Activated CD4-positive, alpha-beta T cell treated with anti-CD3 and anti-CD28 coated beads for 36 hours (primary cell): ENCODE data around the gene GALNT10. TPM values are rescaled to one million over a fixed set of nuclear protein-coding genes. Genes with fewer than 3 reads are reported as not detected.

Experiments used
- ATAC-seq: fragments of 200-7000 bp; cut with Tn5 transposase; one replicate; pipeline ENCODE4 v1.10.0; 2021; ENCODE audit warnings: mild to moderate bottlenecking, moderate library complexity
- CTCF ChIA-PET: fragments of 350-600 bp; sonication (Branson Sonifier 250); formaldehyde crosslinking; loops from one replicate; lab custom pipeline; 2021; ENCODE audit warnings: antibody characterized with exemption; lab: Charles Lee
- POLR2A ChIA-PET: fragments of 350-600 bp; sonication (Branson Sonifier 250); formaldehyde crosslinking; loops from one replicate; lab custom pipeline; 2021; ENCODE audit warnings: antibody characterized with exemption, inconsistent platforms; lab: Charles Lee
- DNase-seq: peaks from one replicate; pipeline ENCODE4 v3.0.0-alpha.2; 2020
- H3K27ac Mint-ChIP-seq: one replicate; pipeline ENCODE4 v1.8.0; 2021; ENCODE audit warnings: mixed read lengths
- H3K27me3 Mint-ChIP-seq: one replicate; pipeline ENCODE4 v1.8.0; 2021; ENCODE audit warnings: mixed read lengths
- H3K36me3 Mint-ChIP-seq: one replicate; pipeline ENCODE4 v1.8.0; 2021; ENCODE audit warnings: low read depth, mixed read lengths
- H3K4me1 Mint-ChIP-seq: one replicate; pipeline ENCODE4 v1.8.0; 2021; ENCODE audit warnings: mixed read lengths
- H3K4me3 Mint-ChIP-seq: one replicate; pipeline ENCODE4 v1.8.0; 2021; ENCODE audit warnings: mild to moderate bottlenecking, moderate library complexity, mixed read lengths
- H3K9me3 Mint-ChIP-seq: one replicate; pipeline ENCODE4 v1.8.0; 2021; ENCODE audit warnings: low read depth, mixed read lengths
- intact Hi-C, 2 experiments: fragments of 100-400 bp; cut with DNase I in 1 of 2; cut with micrococcal nuclease in 1 of 2; formaldehyde crosslinking; loops; one replicate each; pipeline versions ENCODE4 v1.14.2 to v1.15.1; 2022 to 2024; cut with DNase I, micrococcal nuclease
- total RNA-seq, 2 experiments: library from RNA; stranded (reverse); gene quantifications; one replicate each; pipeline ENCODE4 v1.2.3, GENCODE V29; 2021

GALNT10 gene
- total RNA-seq, 2 experiments from 2014 or later = 29.9 to 49.1 TPM

DNA sequence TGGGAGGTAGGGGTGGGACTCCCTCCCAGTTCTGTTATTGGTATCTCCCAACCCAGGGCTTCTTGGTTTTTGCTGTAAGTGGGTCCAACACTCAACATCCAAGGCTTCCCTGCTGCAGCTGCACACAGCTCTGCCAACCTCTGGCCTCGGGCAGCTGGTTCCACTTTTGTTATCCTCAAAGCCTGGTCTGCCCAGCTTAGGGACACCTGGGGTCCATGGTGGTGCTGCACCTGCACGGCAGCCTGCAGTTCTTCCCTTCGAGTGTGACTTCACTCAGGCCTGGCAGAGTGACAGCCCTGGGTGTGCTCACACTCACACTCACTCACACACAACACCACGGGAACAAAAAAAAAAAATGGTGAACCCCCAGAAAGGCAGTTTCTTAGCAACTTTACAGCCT is 239.9 kb downstream of the GALNT10 start:
- POLR2A ChIA-PET = no interaction called here
- H3K27me3 Mint-ChIP-seq = no peaks in the 10 kb centered on the region
- H3K36me3 Mint-ChIP-seq = peaks cover 21% of the 10 kb centered on the region
- intact Hi-C loops = no loop called here
- DNase-seq (no peak), ATAC-seq (no peak)
- no peak overlapping the region for H3K27ac Mint-ChIP-seq
- no peak overlapping the region for H3K4me3 Mint-ChIP-seq
- peaks cover 2% of the 10 kb centered on the region for H3K9me3 Mint-ChIP-seq
- CTCF ChIA-PET = interaction anchor here (0.6 to 1.6 kb wide), 4 partner anchors 10 to 358 kb away, joined by 3 to 7 read pairs (median 4); no protein-coding TSS in a partner anchor
- H3K4me1 Mint-ChIP-seq = no peaks in the 10 kb centered on the region

- CTCF ChIA-PET = interaction anchor here (0.6 kb wide), 1 partner anchor 32 kb away, joined by 3 read pairs; no protein-coding TSS in a partner anchor
- no peaks in the 10 kb centered on the region for H3K27me3 Mint-ChIP-seq
- ATAC-seq (no peak), DNase-seq (no peak)
- no peak overlapping the region for H3K27ac Mint-ChIP-seq
- no peaks in the 10 kb centered on the region for H3K4me1 Mint-ChIP-seq
- no peak overlapping the region for H3K4me3 Mint-ChIP-seq
- POLR2A ChIA-PET = no interaction called here
- intact Hi-C loops = no loop called here
- H3K9me3 Mint-ChIP-seq = peaks cover 2% of the 10 kb centered on the region
- peaks cover 26% of the 10 kb centered on the region for H3K36me3 Mint-ChIP-seq
Measured at GRCh38 chr5:154430961-154431630, 240.6 kb downstream of the GALNT10 start.

GRCh38 chr5:154435226-154435625 is 244.7 kb downstream of the GALNT10 start:
- H3K4me1 Mint-ChIP-seq = no peaks in the 10 kb centered on the region
- no peak overlapping the region for H3K4me3 Mint-ChIP-seq
- CTCF ChIA-PET = no interaction called here
- POLR2A ChIA-PET = no interaction called here
- intact Hi-C loops = no loop called here
- no peaks in the 10 kb centered on the region for H3K9me3 Mint-ChIP-seq
- DNase-seq (no peak), ATAC-seq (no peak)
- H3K27me3 Mint-ChIP-seq = no peaks in the 10 kb centered on the region
- H3K36me3 Mint-ChIP-seq = peaks cover 42% of the 10 kb centered on the region
- H3K27ac Mint-ChIP-seq = no peak overlapping the region

GRCh38 chr5:154437281-154437965 is 246.9 kb downstream of the GALNT10 start:
- ChIA-PET CTCF (no interaction called here), POLR2A (interaction anchor here (0.7 kb wide), 1 partner anchor 420 kb away, joined by 3 read pairs; no protein-coding TSS in a partner anchor)
- Mint-ChIP-seq H3K4me1 (no peaks in the 10 kb centered on the region), H3K36me3 (peaks cover 53% of the 10 kb centered on the region), H3K27me3 (no peaks in the 10 kb centered on the region), H3K27ac (no peak overlapping the region), H3K9me3 (no peaks in the 10 kb centered on the region), H3K4me3 (no peak overlapping the region)
- DNase-seq (no peak), ATAC-seq (no peak)
- intact Hi-C loops = no loop called here

- Mint-ChIP-seq H3K9me3 (no peaks in the 10 kb centered on the region), H3K4me3 (no peak overlapping the region), H3K36me3 (peaks cover 46% of the 10 kb centered on the region), H3K4me1 (peaks cover 6% of the 10 kb centered on the region), H3K27me3 (no peaks in the 10 kb centered on the region), H3K27ac (no peak overlapping the region)
- ChIA-PET CTCF (interaction anchor here (1.0 kb wide), 1 partner anchor 365 kb away, joined by 3 read pairs; no protein-coding TSS in a partner anchor), POLR2A (no interaction called here)
- intact Hi-C loops = no loop called here
- ATAC-seq (no peak), DNase-seq (no peak)
Measured at GRCh38 chr5:154440540-154440939, 250.0 kb downstream of the GALNT10 start.

- H3K27me3 Mint-ChIP-seq = no peaks in the 10 kb centered on the region
- H3K4me1 Mint-ChIP-seq = peaks cover 15% of the 10 kb centered on the region
- DNase-seq (no peak), ATAC-seq (no peak)
- no peak overlapping the region for H3K4me3 Mint-ChIP-seq
- ChIA-PET POLR2A (no interaction called here), CTCF (no interaction called here)
- H3K27ac Mint-ChIP-seq = no peak overlapping the region
- intact Hi-C loops = no loop called here
- H3K9me3 Mint-ChIP-seq = no peaks in the 10 kb centered on the region
- H3K36me3 Mint-ChIP-seq = peaks cover 33% of the 10 kb centered on the region
Measured at GRCh38 chr5:154442801-154443200, 252.3 kb downstream of the GALNT10 start.

GRCh38 chr5:154444556-154445421 is 254.3 kb downstream of the GALNT10 start:
- peaks cover 26% of the 10 kb centered on the region for H3K36me3 Mint-ChIP-seq
- ATAC-seq = peak; percentile 1
- POLR2A ChIA-PET = no interaction called here
- H3K4me3 Mint-ChIP-seq = peak overlapping the region; percentile 98
- H3K27me3 Mint-ChIP-seq = no peaks in the 10 kb centered on the region
- CTCF ChIA-PET = interaction anchor here (0.6 to 1.7 kb wide), 3 partner anchors 22 to 372 kb away, joined by 3 to 5 read pairs (median 3); no protein-coding TSS in a partner anchor
- H3K4me1 Mint-ChIP-seq = peaks cover 33% of the 10 kb centered on the region
- H3K27ac Mint-ChIP-seq = peak overlapping the region; percentile 96
- H3K9me3 Mint-ChIP-seq = no peaks in the 10 kb centered on the region
- intact Hi-C loops = loop anchor here (1.0 to 5.0 kb wide), 10 partner anchors 247 to 496 kb away; partner anchors contain the start of genes CNOT8 (in 2 of the 2), FAM114A2 (in 2 of the 2), LARP1 (in 2 of the 2) and MFAP3 (in 2 of the 2)
- peak; percentile 42 for DNase-seq

DNA sequence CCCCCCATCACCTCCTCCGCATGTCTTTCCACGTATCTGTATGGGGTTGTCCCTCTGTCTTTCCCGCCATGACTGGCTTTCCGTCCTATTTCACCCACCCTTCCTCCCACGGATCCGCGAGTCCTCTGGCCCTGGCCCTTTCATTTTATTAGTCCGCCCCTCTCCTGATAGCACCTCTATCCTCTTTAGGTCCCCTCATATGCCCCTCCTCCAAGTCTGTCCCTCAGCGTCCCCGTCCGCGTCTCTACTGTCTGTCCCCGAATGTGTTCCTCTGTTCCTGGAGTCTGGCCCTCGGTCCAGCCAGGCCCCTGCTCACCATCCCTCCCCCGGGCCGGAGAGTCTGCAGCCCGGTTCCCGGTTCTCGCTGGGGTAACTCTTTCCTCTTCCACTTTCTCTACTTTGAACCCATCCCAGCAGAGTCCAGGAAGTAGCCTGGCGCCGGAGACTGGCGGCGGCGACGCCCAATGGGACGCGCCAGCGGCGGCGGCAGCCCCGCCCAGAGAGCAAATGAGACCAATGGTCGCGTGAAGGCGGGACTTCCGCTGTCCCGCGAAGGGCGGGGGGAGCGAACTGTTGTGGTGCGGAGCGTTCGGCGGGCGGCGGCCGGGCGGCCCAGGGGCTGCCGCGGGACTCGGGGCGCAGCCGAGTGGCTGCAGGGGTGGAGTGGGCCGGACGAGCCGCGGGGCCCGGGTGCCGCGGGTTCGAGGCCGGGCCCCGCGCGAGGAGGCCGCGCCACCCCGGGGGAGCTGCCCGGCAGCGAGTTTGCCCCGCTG is 255.1 kb downstream of the GALNT10 start, which contains the start of gene SAP30L:
Gene SAP30L (plus strand): TSS at position 576 of the 773 bp plus-strand sequence. CDS start 608 bp downstream, outside the sequence.
- ATAC-seq (peak; percentile 97), DNase-seq (peak; percentile 96)
- intact Hi-C loops = loop anchor here (1.0 to 5.0 kb wide), 10 partner anchors 248 to 495 kb away; partner anchors contain the start of genes CNOT8 (in 2 of the 2), FAM114A2 (in 2 of the 2), LARP1 (in 2 of the 2) and MFAP3 (in 2 of the 2)
- H3K4me3 Mint-ChIP-seq = peak within 1 kb of the TSS; percentile 98
- peak within 1 kb of the TSS; percentile 96 for H3K27ac Mint-ChIP-seq
- ChIA-PET POLR2A (no interaction called here), CTCF (interaction anchor here (0.6 to 1.7 kb wide), 4 partner anchors 23 to 373 kb away, joined by 3 to 5 read pairs (median 4); no protein-coding TSS in a partner anchor)
- H3K27me3 Mint-ChIP-seq = no peaks in the 10 kb centered on the region
- no peaks in the 10 kb centered on the region for H3K9me3 Mint-ChIP-seq
- peaks cover 27% of the 10 kb centered on the region for H3K36me3 Mint-ChIP-seq
- H3K4me1 Mint-ChIP-seq = peaks cover 40% of the 10 kb centered on the region

DNA sequence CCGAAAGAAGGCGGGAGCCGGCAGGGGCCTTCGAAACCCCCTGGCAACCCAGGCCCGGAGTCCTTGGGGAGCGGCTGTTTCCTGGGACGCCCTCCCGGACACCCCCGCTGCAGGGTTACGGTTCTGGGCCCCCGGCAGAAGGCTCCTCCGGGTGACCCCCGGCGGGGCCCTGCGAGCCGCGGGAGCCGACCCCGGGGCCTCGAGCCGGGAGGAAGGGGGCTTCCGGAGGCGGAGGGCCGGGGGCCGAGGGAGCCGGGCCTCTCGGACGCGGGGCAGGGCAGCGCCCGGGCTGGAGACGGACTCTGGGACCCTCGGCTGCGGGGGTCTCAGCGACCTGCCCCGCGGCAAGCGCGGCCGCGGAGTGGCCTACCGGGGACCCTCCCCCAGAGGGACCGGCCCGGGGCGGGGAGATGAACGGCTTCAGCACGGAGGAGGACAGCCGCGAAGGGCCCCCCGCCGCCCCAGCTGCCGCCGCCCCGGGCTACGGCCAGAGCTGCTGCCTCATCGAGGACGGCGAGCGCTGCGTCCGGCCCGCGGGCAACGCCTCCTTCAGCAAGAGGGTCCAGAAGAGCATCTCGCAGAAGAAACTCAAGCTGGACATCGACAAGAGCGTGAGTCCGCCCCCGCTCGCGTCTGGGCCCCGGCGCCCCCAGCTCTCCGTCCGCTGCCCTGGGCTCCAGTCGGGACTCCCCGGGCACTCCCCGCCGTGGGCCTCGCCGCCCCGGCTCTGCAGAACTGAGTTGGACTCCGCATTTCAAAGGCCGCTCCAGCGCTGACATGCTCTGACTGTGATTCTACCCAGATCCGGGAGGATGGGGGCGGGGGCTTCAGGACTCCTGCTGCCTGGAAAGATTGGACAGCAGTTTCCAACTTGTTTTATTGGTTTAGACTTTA is 255.9 kb downstream of the GALNT10 start:
- H3K27me3 Mint-ChIP-seq = no peaks in the 10 kb centered on the region
- intact Hi-C loops = loop anchor here in 1 of 2 experiments (5.0 kb wide), 3 partner anchors 249 to 411 kb away; partner anchors contain the start of genes CNOT8 and LARP1
- ChIA-PET POLR2A (no interaction called here), CTCF (interaction anchor here (0.6 to 0.9 kb wide), 2 partner anchors 22 to 172 kb away, joined by 3 to 5 read pairs; no protein-coding TSS in a partner anchor)
- peaks cover 43% of the 10 kb centered on the region for H3K4me1 Mint-ChIP-seq
- H3K27ac Mint-ChIP-seq = peak overlapping the region; percentile 66
- DNase-seq (peak; percentile 65), ATAC-seq (no peak)
- no peaks in the 10 kb centered on the region for H3K9me3 Mint-ChIP-seq
- peak overlapping the region; percentile 87 for H3K4me3 Mint-ChIP-seq
- peaks cover 30% of the 10 kb centered on the region for H3K36me3 Mint-ChIP-seq
